ENCODE data around the gene GUCD1. TPM values are rescaled to one million over a fixed set of nuclear protein-coding genes. Genes with fewer than 3 reads are reported as not detected.
"Not testable (repeated sequence)": the region's sequence is repeated elsewhere in the genome, so short reads cannot be mapped to it uniquely, and the experiment has no call there.

GUCD1 gene
- polyA plus RNA-seq, 12 donors, result 41.4 to 78.1 (median 67.6) TPM; not detected in 1

- no peak for DNase-seq
These were observed 12.7 kb upstream of the GUCD1 start for GRCh38 chr22:24567668-24568067.

GRCh38 chr22:24566899-24567511, 12.1 kb upstream of the GUCD1 start:
- DNase-seq, result no peak

DNA sequence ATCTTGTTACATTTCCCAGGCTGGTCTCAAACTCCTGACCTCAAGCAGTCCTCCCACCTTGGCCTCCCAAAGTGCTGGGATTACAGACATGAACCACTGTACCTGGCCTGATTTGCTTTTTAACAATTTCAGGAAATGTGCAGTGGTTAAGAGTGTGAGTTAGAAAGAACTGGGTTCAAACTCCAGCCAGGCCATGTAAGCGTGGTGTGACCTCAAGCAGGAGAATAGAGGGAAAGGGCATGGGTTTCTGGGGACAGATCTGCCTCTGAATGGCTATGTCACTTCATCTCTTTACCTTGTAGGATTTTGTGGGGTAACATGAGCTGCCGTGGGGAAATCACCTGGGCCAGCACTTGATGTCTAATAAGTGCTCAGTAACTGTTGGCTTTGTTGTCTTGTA, 10.1 kb upstream of the GUCD1 start:
- DNase-seq, result no peak

- no peak for DNase-seq
These were observed 9.6 kb upstream of the GUCD1 start for GRCh38 chr22:24564376-24565058.

GRCh38 chr22:24563246-24563645, 8.3 kb upstream of the GUCD1 start:
- DNase-seq, result no peak

- no peak for DNase-seq
These were observed 4.5 kb upstream of the GUCD1 start for GRCh38 chr22:24559471-24559870.

- DNase-seq, result peak; percentile 99
These were observed 464 bp upstream of the GUCD1 start, which contains the start of gene SNRPD3 for GRCh38 chr22:24555165-24556039. Gene SNRPD3, plus strand, starts transcription at chr22:24555999. Its CDS starts 1,676 bp downstream, at chr22:24557675.

GRCh38 chr22:24553597-24554312, 1.2 kb downstream of the GUCD1 start:
- no peak for DNase-seq

GRCh38 chr22:24552503-24553286, 2.2 kb downstream of the GUCD1 start:
- DNase-seq, result not testable (repeated sequence)

DNA sequence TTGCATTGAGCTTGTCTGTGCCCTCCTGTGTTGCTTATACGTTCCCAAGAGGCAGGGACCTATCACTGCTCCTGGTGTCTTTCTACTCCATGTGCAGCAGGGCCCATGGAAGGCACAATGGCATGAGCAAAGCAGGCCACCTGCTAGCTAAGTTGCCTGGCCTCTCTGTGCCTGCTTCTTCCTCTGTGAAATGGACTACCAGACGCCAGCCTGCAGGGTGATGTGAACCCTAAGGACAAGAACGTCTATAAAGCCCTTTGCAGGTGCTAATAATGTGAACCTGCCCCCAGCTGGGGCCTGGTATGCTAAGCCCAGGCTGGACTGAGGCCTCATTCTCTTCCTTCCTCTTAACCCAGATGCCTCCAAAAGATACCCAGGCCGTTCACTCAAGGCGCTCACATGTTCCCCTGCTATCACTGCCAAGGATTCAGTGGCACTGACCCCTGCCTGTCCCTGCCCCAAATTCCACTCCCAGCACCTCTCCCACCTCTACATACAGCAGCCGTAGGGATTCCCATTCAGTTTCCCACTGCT, 4.0 kb downstream of the GUCD1 start:
- DNase-seq, result no peak

DNA sequence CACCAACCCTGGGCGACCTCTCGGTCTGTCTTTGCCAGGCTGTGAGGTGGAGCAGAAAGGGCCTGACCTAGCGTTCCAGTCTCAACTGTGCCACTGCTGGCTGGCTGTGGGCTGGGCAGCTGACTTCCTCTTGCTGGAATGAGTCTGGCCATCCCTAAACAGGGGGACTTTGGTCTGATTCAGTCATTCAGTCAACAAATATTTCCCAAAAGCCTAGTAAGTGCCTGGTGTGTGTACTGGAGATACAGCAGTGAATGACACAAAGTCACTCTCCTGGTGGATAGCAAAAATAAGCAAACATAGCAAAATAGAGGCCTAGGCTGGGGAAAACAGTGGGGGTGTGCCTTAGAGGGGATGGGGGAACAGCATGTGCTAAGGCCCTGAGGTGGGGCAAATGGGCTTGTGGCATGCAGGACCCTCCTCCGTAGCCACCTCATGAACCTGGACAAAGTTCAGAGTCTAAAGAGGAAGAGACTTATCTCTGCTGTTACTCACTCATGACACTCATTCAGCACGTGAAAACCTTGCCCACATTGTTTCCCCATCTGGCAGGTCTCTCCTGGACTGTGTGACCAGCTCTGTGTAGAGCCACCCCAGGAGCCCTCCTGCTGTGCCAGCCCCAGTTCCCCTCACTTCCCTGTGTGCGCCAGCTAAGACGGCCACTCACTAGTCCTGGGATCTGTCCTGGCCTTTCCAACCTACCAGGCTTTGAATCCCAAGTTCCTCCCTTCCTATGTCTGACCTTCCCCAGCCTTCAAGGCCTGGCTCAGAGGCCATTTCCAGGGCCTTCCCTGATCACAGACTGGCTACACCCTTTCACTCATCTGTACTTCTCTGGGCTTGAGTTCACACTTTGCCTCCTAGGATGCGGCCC, 4.7 kb downstream of the GUCD1 start:
- DNase-seq, result no peak

DNA sequence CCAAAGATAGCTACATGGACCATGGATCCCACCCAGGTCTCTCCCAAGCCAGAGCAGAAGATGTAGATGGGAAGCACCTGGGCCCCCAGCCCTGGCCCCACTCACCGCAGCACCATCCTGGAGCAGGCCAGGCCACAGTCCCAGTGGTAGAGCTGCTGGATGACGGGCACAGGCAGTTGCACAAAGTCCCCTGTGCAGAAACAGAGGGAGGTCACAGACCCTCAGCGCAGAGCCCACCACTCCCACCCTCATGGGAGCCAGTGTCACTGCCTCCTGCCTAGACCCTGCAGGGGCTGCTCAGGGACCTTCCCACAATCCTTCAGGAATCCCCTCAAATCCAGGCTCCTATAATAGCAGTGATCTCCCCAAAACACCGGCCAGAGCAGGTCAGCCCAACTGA, 6.1 kb downstream of the GUCD1 start:
- DNase-seq, result no peak

DNA sequence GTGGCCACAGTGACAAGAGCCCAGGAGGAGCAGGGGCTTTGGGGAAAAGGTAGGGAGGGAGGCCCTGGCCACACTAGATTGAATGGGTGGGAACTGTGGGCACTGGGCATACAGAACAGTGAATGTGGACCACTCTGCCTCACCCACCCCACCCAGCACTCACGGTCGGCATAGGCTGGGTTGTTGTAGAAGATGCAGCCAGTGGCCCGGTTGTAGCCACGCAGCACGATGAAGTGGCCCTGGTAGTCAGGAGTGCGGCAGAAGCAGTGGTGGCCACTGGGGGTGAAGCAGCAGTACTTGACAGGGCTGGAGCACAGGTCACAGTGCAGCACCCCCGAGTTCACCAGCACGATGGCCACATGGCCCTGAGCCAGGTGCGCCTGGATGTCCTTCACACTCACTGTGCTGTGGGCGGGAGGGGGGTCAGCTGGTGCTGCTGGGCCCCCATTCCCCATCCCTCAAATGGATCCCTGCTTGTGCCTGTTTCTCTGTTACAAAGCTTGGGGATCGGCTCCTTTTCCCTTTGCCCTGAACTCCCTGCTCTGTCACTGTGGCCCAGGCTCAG, 11.2 kb downstream of the GUCD1 start:
- no peak for DNase-seq

GRCh38 chr22:24543185-24543601, 11.7 kb downstream of the GUCD1 start:
- DNase-seq, result no peak

- peak; percentile 31 for DNase-seq
These were observed 12.3 kb downstream of the GUCD1 start for GRCh38 chr22:24542641-24543040.

DNA sequence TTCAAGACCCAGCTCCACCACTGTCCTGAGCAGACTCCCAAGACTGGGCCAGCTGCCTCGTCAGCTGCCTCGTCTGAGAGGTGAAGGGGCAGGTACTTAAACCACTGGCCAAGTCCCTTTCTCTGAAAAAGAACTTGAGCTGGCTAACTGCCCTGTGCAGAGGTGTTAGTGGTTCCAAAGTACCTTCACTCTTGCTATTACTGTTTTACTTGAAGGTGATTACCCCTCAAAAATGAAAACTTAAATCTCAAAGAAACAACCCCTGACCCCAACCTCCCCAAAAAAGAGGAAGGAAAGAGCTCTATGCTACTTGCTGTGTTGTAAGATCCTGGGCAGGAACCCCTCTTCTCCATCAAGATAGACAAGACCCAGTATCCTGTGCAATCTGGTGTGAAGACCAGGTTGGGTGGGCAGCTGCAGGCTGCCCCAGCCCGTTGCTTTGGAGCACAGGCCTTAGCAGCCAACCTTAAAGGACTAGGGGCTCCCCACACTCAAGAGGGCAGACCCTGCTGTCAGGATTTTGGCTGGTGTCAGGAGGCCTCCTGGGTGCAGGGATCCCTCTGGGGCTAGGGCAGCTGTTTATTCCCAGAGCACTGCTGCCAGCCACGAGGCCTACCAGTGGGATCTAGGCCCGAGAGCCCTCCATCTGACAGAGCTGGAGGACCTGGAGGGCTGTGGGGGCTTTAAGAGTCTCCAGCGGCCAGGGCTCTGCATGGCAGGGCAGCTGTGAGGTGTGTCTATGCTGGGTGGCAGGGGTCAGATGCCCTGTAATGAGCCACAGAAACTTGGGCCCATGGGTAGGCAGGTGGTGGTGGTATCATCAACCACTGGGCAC, 13.0 kb downstream of the GUCD1 start:
- no peak for DNase-seq

DNA sequence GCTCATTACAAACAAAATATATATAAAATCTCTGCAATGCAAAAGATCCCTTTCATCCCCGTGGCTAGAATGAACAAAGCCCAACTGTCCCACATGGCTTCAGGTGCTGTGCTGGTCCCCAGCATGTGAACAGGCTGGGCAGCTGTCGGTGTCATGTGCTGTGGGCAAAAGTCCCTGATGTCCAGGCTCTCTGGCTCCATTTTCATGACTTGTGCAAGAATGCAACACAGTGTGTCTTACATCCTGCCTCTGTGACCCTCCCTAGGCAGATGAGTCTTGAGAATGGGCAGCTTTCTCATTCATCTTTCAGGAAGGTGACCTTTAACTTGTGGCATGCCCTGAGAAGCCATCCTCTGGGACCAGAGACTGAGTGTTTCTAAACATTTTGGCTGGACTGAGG, 14.5 kb downstream of the GUCD1 start:
- DNase-seq, result no peak

- no peak for DNase-seq
These were observed 18.8 kb downstream of the GUCD1 start for GRCh38 chr22:24536089-24536488.

All from muscle of arm (tissue), 12 donors.